Mesothelial cell of epicardium (in vitro differentiated cells): ENCODE results near the gene HAAO. TPM values are rescaled to one million over a fixed set of nuclear protein-coding genes. Genes with fewer than 3 reads are reported as not detected.

Experiments
- DNase-seq, 2 experiments: peaks; one replicate each; pipeline ENCODE4 v3.0.0; 2021; ENCODE audit warnings: low spot score in 2 of 2; ENCODE audit not compliant: unreplicated experiment in 2 of 2
- H3K27ac Mint-ChIP-seq: 2 replicates; pipeline ENCODE4 v1.8.0; 2021; ENCODE audit warnings: mixed read lengths
- H3K27me3 Mint-ChIP-seq: 2 replicates; pipeline ENCODE4 v1.8.0; 2021; ENCODE audit warnings: low read depth, mixed read lengths
- H3K36me3 Mint-ChIP-seq: 2 replicates; pipeline ENCODE4 v1.8.0; 2021; ENCODE audit warnings: mixed read lengths
- H3K4me1 Mint-ChIP-seq: 2 replicates; pipeline ENCODE4 v1.8.0; 2021; ENCODE audit warnings: mixed read lengths
- H3K4me3 Mint-ChIP-seq: 2 replicates; pipeline ENCODE4 v1.8.0; 2021; ENCODE audit warnings: mild to moderate bottlenecking, moderate library complexity, mixed read lengths
- H3K9me3 Mint-ChIP-seq: 2 replicates; pipeline ENCODE4 v1.8.0; 2021; ENCODE audit warnings: mixed read lengths
- total RNA-seq: library from RNA; stranded (reverse); gene quantifications from 3 replicates; pipeline ENCODE4 v1.2.1, GENCODE V29; 2021
- TF ChIP-seq, protein P1 (sequence below): fragments of 200-600 bp; sonication (generic); IDR thresholded peaks from one replicate; pipeline ENCODE4 v1.5.0; 2021; ENCODE audit warnings: antibody characterized with exemption; ENCODE audit not compliant: unreplicated experiment

HAAO gene
- total RNA-seq, 1 donor from 2014 or later, result 23.3 TPM

DNA sequence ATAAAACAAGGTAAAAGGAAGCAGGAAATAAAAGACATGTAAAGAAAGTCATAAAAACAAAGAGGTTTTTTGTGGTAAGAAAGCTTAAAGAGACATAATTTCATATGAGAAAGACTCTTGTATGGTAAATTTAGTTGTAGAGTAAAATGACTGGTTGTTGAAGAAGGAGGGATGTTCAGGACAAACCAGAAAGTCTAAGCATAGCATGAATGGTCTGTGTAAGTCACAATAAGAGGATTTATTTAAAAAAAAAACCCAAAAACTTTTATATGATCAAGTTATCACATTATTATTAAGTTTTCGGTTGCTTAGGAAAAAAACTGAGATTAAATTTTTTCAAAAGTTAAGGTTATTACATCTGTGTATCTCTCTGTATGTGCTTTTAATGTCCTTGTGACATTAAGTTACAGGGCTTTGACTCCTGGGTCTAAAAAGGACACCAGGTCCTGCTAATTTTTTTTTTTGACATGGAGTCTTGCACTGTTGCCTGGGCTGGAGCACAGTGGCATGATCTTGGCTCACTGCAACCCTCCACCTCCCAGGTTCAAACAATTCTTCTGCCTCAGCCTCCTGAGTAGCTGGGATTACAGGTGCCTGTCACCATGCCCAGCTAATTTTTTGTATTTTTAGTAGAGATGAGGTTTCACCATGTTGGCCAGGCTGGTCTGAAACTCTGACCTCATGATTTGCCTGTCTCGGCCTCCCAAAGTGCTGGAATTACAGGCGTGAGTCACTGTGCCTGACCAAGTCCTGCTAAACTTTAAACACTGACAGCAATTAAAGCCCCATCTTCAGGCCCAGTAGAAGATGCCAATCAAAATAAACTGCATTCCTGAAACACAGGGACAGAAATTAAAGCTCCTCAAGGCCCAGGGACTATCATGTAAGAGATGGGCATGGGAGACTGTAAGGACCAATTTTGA is 14.2 kb downstream of the HAAO start:
- no peaks in the 10 kb centered on the region for H3K4me1 Mint-ChIP-seq
- no peaks in the 10 kb centered on the region for H3K27me3 Mint-ChIP-seq
- TF ChIP-seq, protein P1, sequence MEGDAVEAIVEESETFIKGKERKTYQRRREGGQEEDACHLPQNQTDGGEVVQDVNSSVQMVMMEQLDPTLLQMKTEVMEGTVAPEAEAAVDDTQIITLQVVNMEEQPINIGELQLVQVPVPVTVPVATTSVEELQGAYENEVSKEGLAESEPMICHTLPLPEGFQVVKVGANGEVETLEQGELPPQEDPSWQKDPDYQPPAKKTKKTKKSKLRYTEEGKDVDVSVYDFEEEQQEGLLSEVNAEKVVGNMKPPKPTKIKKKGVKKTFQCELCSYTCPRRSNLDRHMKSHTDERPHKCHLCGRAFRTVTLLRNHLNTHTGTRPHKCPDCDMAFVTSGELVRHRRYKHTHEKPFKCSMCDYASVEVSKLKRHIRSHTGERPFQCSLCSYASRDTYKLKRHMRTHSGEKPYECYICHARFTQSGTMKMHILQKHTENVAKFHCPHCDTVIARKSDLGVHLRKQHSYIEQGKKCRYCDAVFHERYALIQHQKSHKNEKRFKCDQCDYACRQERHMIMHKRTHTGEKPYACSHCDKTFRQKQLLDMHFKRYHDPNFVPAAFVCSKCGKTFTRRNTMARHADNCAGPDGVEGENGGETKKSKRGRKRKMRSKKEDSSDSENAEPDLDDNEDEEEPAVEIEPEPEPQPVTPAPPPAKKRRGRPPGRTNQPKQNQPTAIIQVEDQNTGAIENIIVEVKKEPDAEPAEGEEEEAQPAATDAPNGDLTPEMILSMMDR, result no peak
- no peak for DNase-seq
- peaks cover 36% of the 10 kb centered on the region for H3K36me3 Mint-ChIP-seq
- H3K4me3 Mint-ChIP-seq, result no peak overlapping the region
- H3K9me3 Mint-ChIP-seq, result peaks cover 17% of the 10 kb centered on the region
- H3K27ac Mint-ChIP-seq, result no peak overlapping the region

- no peaks in the 10 kb centered on the region for H3K4me1 Mint-ChIP-seq
- H3K27me3 Mint-ChIP-seq, result no peaks in the 10 kb centered on the region
- TF ChIP-seq, protein P1, result no peak
- no peak for DNase-seq
- peaks cover 7% of the 10 kb centered on the region for H3K9me3 Mint-ChIP-seq
- H3K36me3 Mint-ChIP-seq, result peaks cover 17% of the 10 kb centered on the region
- H3K27ac Mint-ChIP-seq, result no peak overlapping the region
- no peak overlapping the region for H3K4me3 Mint-ChIP-seq
Measured at GRCh38 chr2:42775810-42776209, 16.6 kb downstream of the HAAO start.

- H3K27ac Mint-ChIP-seq, result no peak overlapping the region
- H3K27me3 Mint-ChIP-seq, result no peaks in the 10 kb centered on the region
- peaks cover 13% of the 10 kb centered on the region for H3K36me3 Mint-ChIP-seq
- no peak for DNase-seq
- TF ChIP-seq, protein P1, result no peak
- H3K9me3 Mint-ChIP-seq, result peaks cover 7% of the 10 kb centered on the region
- no peaks in the 10 kb centered on the region for H3K4me1 Mint-ChIP-seq
- H3K4me3 Mint-ChIP-seq, result no peak overlapping the region
Measured at GRCh38 chr2:42775186-42775585, 17.2 kb downstream of the HAAO start.

DNA sequence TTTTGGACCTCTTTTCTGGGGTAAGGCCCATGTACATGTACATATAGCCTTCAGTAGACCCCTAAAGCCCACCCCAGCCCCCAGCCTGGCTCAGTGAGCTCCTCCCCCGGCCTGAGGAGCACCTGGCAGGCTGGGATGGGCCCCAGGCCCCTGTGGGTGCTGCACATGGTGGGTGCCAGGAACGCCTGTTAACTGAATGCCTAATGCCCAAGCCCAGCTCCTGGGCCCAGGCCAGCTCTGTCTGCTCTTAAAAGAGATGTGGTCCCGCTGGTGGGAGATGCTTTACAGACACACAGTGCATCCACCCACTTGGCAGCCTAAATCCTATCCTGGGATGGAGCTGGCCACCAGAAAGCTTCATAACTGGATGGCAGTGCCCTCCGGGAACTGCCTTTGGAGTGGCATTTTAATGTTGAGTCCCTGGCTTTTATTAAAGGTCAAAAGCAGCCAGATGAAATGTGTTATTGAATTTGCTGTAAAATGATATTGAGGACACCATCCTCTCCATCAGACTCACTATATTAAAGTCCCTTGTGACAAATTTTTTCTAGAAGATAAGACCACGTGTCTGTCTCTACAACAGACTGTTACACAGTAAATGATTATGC is 20.7 kb downstream of the HAAO start:
- no peaks in the 10 kb centered on the region for H3K4me1 Mint-ChIP-seq
- no peaks in the 10 kb centered on the region for H3K27me3 Mint-ChIP-seq
- H3K36me3 Mint-ChIP-seq, result no peaks in the 10 kb centered on the region
- no peak for DNase-seq
- no peak overlapping the region for H3K4me3 Mint-ChIP-seq
- H3K27ac Mint-ChIP-seq, result no peak overlapping the region
- TF ChIP-seq, protein P1, result no peak
- no peaks in the 10 kb centered on the region for H3K9me3 Mint-ChIP-seq

DNA sequence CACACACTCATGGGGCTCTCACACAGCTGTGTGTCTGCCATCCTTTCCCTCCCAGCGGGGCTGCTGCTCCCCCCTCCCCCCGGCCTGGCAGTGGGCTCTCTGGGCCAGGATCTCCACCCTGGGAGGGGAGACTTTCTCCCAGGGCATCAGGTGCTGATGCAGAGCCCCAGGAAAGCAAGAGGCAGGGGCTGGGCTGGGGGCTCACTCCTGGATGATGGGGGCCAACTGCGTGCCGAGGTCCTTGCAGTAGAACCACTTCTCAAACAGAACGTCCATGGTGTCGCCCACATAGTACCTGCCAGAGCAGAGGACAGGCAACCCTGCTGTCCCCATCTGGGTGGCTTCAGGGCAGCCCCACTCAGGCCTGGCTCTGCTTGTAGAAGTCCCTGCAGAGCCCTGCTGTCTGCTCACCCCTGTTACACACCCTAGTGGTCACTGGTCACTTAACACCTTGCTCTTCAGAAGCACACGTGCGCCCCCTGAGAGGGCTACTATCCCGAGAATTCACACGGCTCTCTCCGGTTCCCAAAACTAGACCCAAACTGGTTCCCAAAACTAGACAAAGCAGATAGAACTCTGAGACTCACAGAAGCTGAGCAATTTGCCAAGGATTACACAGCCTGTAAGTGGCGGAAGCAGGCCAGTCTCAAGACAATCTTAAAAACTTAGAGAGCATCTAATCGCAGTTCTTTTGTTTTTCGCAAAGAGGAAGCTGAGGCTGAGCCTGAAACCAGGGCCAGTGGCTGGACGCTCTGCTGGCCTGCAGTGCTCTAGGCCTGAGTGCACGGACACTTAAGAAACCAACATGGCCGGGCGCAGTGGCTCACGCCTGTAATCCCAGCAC is 21.9 kb downstream of the HAAO start:
- Mint-ChIP-seq H3K9me3 (no peaks in the 10 kb centered on the region), H3K27ac (no peak overlapping the region), H3K4me3 (no peak overlapping the region), H3K4me1 (no peaks in the 10 kb centered on the region), H3K27me3 (no peaks in the 10 kb centered on the region), H3K36me3 (no peaks in the 10 kb centered on the region)
- DNase-seq, result no peak
- TF ChIP-seq, protein P1, result no peak
